BE2C (cell line): Measurements from ENCODE around the gene SFMBT2.

Experiments used
- DNase-seq: peaks from one replicate; pipeline ENCODE4 v3.0.0-alpha.2; 2020
- H3K27me3 ChIP-seq: fragments of 250-450 bp; sonication (Bioruptor Pico); 2 replicates; pipeline ENCODE4 v1.5.1; 2020; ENCODE audit warnings: mild to moderate bottlenecking
- H3K36me3 ChIP-seq: fragments of 250-450 bp; sonication (Bioruptor Pico); 2 replicates; pipeline ENCODE4 v1.5.1; 2020; ENCODE audit warnings: mild to moderate bottlenecking
- H3K4me1 ChIP-seq: fragments of 250-450 bp; sonication (Bioruptor Pico); 2 replicates; pipeline ENCODE4 v1.5.1; 2020
- H3K4me3 ChIP-seq: 2 replicates; pipeline ENCODE4 v1.5.1; 2011; ENCODE audit warnings: low read depth, low read length
- H3K9me3 ChIP-seq: fragments of 250-450 bp; sonication (Bioruptor Pico); 2 replicates; pipeline ENCODE4 v1.5.1; 2020
- CTCF ChIP-seq: IDR thresholded peaks from 2 replicates; pipeline ENCODE4 v1.5.1; 2012; ENCODE audit warnings: mild to moderate bottlenecking, low read depth, low read length

SFMBT2 gene

GRCh38 chr10:7209458-7209857, 201.4 kb downstream of the SFMBT2 start:
- TF ChIP-seq CTCF, result no peak
- H3K36me3 ChIP-seq, result peaks cover 10% of the 10 kb centered on the region; the same call in 1 of the 2 replicates
- DNase-seq, result no peak
- H3K27me3 ChIP-seq, result no peaks in the 10 kb centered on the region
- H3K4me3 ChIP-seq, result no peak overlapping the region
- no peaks in the 10 kb centered on the region for H3K4me1 ChIP-seq
- no peaks in the 10 kb centered on the region for H3K9me3 ChIP-seq

DNA sequence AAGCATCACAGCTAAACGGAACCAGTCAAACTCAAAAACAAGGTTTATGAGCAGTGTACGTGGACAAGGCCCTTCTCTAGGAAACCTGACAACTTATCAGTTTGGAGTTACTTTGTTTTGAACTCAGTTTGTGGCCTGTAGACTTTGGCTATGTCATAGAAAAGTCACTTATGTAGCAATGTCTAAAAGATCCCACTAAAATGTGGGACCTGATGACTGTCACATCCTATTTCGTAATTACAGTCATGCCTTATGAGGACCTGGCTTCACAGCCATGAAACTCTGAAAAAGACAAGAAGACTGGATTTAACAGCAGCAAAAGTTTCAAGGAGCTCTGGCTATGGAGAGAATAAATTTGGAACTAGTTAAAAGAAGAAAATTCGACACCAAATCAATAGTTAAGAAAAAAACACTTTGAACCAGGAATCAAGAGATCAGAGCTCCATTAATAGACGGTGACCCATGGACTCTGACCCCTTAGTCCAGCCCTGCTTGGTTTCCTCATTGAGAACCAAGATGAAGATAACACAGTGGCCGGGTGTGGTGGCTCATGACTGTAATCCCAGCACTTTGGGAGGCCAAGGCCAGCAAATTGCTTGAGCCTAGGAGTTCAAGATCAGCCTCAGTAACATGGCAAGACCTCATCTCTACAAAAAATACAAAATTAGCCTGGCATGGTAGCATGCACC, 204.3 kb downstream of the SFMBT2 start:
- TF ChIP-seq CTCF, result no peak
- Histone ChIP-seq H3K9me3 (no peaks in the 10 kb centered on the region), H3K4me3 (no peak overlapping the region), H3K4me1 (no peaks in the 10 kb centered on the region), H3K27me3 (no peaks in the 10 kb centered on the region), H3K36me3 (peaks cover 17% of the 10 kb centered on the region; the same call in 1 of the 2 replicates)
- DNase-seq, result no peak

GRCh38 chr10:7205656-7206055, 205.2 kb downstream of the SFMBT2 start:
- H3K4me3 ChIP-seq, result no peak overlapping the region

GRCh38 chr10:7202793-7203355, 208.0 kb downstream of the SFMBT2 start:
- Histone ChIP-seq H3K4me1 (no peaks in the 10 kb centered on the region), H3K27me3 (no peaks in the 10 kb centered on the region), H3K9me3 (no peaks in the 10 kb centered on the region), H3K36me3 (peaks cover 29% of the 10 kb centered on the region), H3K4me3 (no peak overlapping the region)
- TF ChIP-seq CTCF, result no peak
- no peak for DNase-seq

More at GRCh38 chr10:7205656-7206055, 205.2 kb downstream of the SFMBT2 start:
- DNase-seq, result no peak
- Histone ChIP-seq H3K4me1 (no peaks in the 10 kb centered on the region), H3K36me3 (peaks cover 21% of the 10 kb centered on the region; the same call in 1 of the 2 replicates), H3K27me3 (no peaks in the 10 kb centered on the region), H3K9me3 (no peaks in the 10 kb centered on the region)
- TF ChIP-seq CTCF, result no peak

GRCh38 chr10:7199152-7199760, 211.6 kb downstream of the SFMBT2 start:
- no peak for DNase-seq
- H3K27me3 ChIP-seq, result no peaks in the 10 kb centered on the region
- no peak overlapping the region for H3K4me3 ChIP-seq
- peaks cover 43% of the 10 kb centered on the region for H3K36me3 ChIP-seq
- TF ChIP-seq CTCF, result no peak
- no peaks in the 10 kb centered on the region for H3K9me3 ChIP-seq
- H3K4me1 ChIP-seq, result no peaks in the 10 kb centered on the region

GRCh38 chr10:7196284-7196683, 214.6 kb downstream of the SFMBT2 start:
- Histone ChIP-seq H3K4me3 (no peak overlapping the region), H3K9me3 (no peaks in the 10 kb centered on the region), H3K36me3 (peaks cover 36% of the 10 kb centered on the region), H3K27me3 (no peaks in the 10 kb centered on the region), H3K4me1 (no peaks in the 10 kb centered on the region)
- no peak for TF ChIP-seq CTCF
- DNase-seq, result no peak
